ENCODE data around the gene ATP8A2. TPM values are rescaled to one million over a fixed set of nuclear protein-coding genes. Genes with fewer than 3 reads are reported as not detected.

The ATP8A2 gene
- total RNA-seq, 1 experiment from 2014 or later = not detected

GRCh38 chr13:25688536-25688935, 316.8 kb downstream of the ATP8A2 start:
- no TSS peak for BruUV-seq (replicated peaks)
- Histone ChIP-seq H3K9me3 (ENCODE audit: insufficient read depth, low read depth) (no peaks in the 10 kb centered on the region), H3K4me3 (no peak overlapping the region), H3K9me2 (ENCODE audit: insufficient read depth) (no peaks in the 10 kb centered on the region), H3K79me2 (ENCODE audit: low read depth) (no peaks in the 10 kb centered on the region), H4K20me1 (ENCODE audit: insufficient read depth) (no peaks in the 10 kb centered on the region), H2AFZ (no peak overlapping the region), H3K4me1 (replicated peaks; ENCODE audit: insufficient read depth) (no peaks in the 10 kb centered on the region), H3K36me3 (ENCODE audit: low read depth) (no peaks in the 10 kb centered on the region), H3K27ac (no peak overlapping the region), H3K4me2 (no peak overlapping the region), H3K27me3 (ENCODE audit: insufficient read depth, low read depth) (peaks cover 72% of the 10 kb centered on the region), H3F3A (ENCODE audit: insufficient read depth, low read depth) (no peaks in the 10 kb centered on the region)
- CTCF ChIA-PET = no interaction called here
- POLR2A ChIA-PET (ENCODE audit: unreplicated experiment) = no interaction called here
- TF ChIP-seq, protein P1, sequence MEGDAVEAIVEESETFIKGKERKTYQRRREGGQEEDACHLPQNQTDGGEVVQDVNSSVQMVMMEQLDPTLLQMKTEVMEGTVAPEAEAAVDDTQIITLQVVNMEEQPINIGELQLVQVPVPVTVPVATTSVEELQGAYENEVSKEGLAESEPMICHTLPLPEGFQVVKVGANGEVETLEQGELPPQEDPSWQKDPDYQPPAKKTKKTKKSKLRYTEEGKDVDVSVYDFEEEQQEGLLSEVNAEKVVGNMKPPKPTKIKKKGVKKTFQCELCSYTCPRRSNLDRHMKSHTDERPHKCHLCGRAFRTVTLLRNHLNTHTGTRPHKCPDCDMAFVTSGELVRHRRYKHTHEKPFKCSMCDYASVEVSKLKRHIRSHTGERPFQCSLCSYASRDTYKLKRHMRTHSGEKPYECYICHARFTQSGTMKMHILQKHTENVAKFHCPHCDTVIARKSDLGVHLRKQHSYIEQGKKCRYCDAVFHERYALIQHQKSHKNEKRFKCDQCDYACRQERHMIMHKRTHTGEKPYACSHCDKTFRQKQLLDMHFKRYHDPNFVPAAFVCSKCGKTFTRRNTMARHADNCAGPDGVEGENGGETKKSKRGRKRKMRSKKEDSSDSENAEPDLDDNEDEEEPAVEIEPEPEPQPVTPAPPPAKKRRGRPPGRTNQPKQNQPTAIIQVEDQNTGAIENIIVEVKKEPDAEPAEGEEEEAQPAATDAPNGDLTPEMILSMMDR (conservative IDR thresholded peaks at IDR 0.05) = no peak
- no peak for TF ChIP-seq EZH2 (IDR thresholded peaks at IDR 0.05; ENCODE audit: low read depth)
- DNase-seq = no peak
- intact Hi-C loops (cut with micrococcal nuclease; ENCODE audit: unreplicated experiment) = no loop called here

DNA sequence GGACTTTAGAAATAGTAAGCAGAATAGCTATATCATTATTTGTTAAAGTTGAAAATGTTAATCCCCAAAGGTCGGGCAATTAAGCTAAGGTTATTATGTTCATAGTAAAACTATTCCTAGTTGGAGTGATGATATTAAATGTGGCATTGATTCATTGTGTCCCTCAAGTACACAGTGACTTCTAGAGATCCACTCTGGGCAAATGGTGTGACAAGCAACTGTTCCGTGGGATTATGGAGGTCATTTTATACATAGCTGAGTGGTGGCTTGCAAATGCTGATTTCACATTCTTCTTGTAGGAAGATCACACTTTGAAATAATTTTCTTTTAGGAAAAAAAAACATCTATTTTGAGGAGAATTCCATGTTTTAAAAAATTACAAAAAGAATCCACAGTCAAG, 317.8 kb downstream of the ATP8A2 start:
- Histone ChIP-seq H3K9me3 (ENCODE audit: insufficient read depth, low read depth) (no peaks in the 10 kb centered on the region), H3K4me1 (replicated peaks; ENCODE audit: insufficient read depth) (no peaks in the 10 kb centered on the region), H3K27ac (no peak overlapping the region), H2AFZ (no peak overlapping the region), H3F3A (ENCODE audit: insufficient read depth, low read depth) (no peaks in the 10 kb centered on the region), H3K9me2 (ENCODE audit: insufficient read depth) (no peaks in the 10 kb centered on the region), H3K27me3 (ENCODE audit: insufficient read depth, low read depth) (peaks cover 64% of the 10 kb centered on the region), H4K20me1 (ENCODE audit: insufficient read depth) (no peaks in the 10 kb centered on the region), H3K79me2 (ENCODE audit: low read depth) (no peaks in the 10 kb centered on the region), H3K4me3 (no peak overlapping the region), H3K4me2 (no peak overlapping the region), H3K36me3 (ENCODE audit: low read depth) (no peaks in the 10 kb centered on the region)
- DNase-seq = no peak
- CTCF ChIA-PET = no interaction called here
- BruUV-seq (replicated peaks) = no TSS peak
- POLR2A ChIA-PET (ENCODE audit: unreplicated experiment) = no interaction called here
- TF ChIP-seq, protein P1 (conservative IDR thresholded peaks at IDR 0.05) = no peak
- TF ChIP-seq EZH2 (IDR thresholded peaks at IDR 0.05; ENCODE audit: low read depth) = no peak
- intact Hi-C loops (cut with micrococcal nuclease; ENCODE audit: unreplicated experiment) = no loop called here

DNA sequence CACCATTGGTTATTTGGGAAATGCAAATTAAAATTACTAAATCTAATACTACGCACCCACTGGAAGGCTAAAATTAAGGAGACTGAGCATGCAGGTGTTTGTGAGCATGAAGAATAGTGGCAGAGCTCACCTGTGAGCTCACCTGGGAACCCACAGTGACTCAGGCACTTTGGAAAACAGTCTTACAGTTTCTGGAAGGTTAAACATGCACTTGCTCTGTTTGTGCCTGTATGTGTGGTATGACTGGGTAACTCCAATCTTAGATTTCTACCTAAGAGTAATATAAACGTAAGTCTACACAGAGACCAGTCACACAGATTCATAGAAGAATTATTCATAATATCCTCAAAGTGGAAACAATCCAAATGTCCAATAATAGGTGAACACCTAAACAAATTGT, 318.8 kb downstream of the ATP8A2 start:
- Histone ChIP-seq H2AFZ (no peak overlapping the region), H3F3A (ENCODE audit: insufficient read depth, low read depth) (no peaks in the 10 kb centered on the region), H3K27ac (no peak overlapping the region), H3K9me3 (ENCODE audit: insufficient read depth, low read depth) (no peaks in the 10 kb centered on the region), H3K27me3 (ENCODE audit: insufficient read depth, low read depth) (peaks cover 55% of the 10 kb centered on the region), H3K4me2 (no peak overlapping the region), H3K79me2 (ENCODE audit: low read depth) (no peaks in the 10 kb centered on the region), H3K36me3 (ENCODE audit: low read depth) (no peaks in the 10 kb centered on the region), H3K4me3 (no peak overlapping the region), H3K9me2 (ENCODE audit: insufficient read depth) (no peaks in the 10 kb centered on the region), H3K4me1 (replicated peaks; ENCODE audit: insufficient read depth) (no peaks in the 10 kb centered on the region), H4K20me1 (ENCODE audit: insufficient read depth) (no peaks in the 10 kb centered on the region)
- intact Hi-C loops (cut with micrococcal nuclease; ENCODE audit: unreplicated experiment) = no loop called here
- DNase-seq = no peak
- ChIA-PET CTCF (no interaction called here), POLR2A (ENCODE audit: unreplicated experiment) (no interaction called here)
- TF ChIP-seq, protein P1 (conservative IDR thresholded peaks at IDR 0.05) = no peak
- no peak for TF ChIP-seq EZH2 (IDR thresholded peaks at IDR 0.05; ENCODE audit: low read depth)
- no TSS peak for BruUV-seq (replicated peaks)
